Iris pigment epithelial cell (primary cell): ENCODE measurements around the gene EMC9.
A peak's percentile ranks its signal among the peaks of the same experiment; 100 is the strongest.
"Not testable (repeated sequence)": the region's sequence is repeated elsewhere in the genome, so short reads cannot be mapped to it uniquely, and the experiment has no call there.

Source experiments
- DNase-seq: peaks from one replicate; pipeline ENCODE4 v3.0.0-alpha.2; 2011; ENCODE audit warnings: low read depth

EMC9 gene

GRCh38 chr14:24108336-24108874 lies 33.0 kb downstream of the EMC9 start:
- no peak for DNase-seq

- no peak for DNase-seq
Observed at GRCh38 chr14:24106672-24107271, 34.6 kb downstream of the EMC9 start.

- DNase-seq = not testable (repeated sequence)
Observed at GRCh38 chr14:24105609-24106239, 35.7 kb downstream of the EMC9 start.

GRCh38 chr14:24103451-24103850 lies 37.9 kb downstream of the EMC9 start:
- DNase-seq = no peak

GRCh38 chr14:24102357-24103048 lies 38.9 kb downstream of the EMC9 start:
- DNase-seq = no peak

GRCh38 chr14:24100982-24101494 lies 40.4 kb downstream of the EMC9 start:
- DNase-seq = no peak

GRCh38 chr14:24100197-24100981 lies 41.0 kb downstream of the EMC9 start:
- no peak for DNase-seq

GRCh38 chr14:24098927-24099813 lies 42.2 kb downstream of the EMC9 start:
- DNase-seq = no peak

- no peak for DNase-seq
Observed at GRCh38 chr14:24098229-24098926, 43.0 kb downstream of the EMC9 start.

GRCh38 chr14:24096545-24097181 lies 44.7 kb downstream of the EMC9 start:
- DNase-seq = no peak

GRCh38 chr14:24095271-24096068 lies 45.9 kb downstream of the EMC9 start:
- DNase-seq = peak; percentile 12

GRCh38 chr14:24094841-24095270 lies 46.5 kb downstream of the EMC9 start:
- DNase-seq = no peak

- peak; percentile 71 for DNase-seq
Observed at GRCh38 chr14:24093901-24094840, 47.2 kb downstream of the EMC9 start, which contains the start of gene PCK2. Gene PCK2, plus strand, starts transcription at chr14:24094311. Its CDS starts 95 bp downstream, at chr14:24094406.

GRCh38 chr14:24093207-24093900 lies 48.0 kb downstream of the EMC9 start:
- no peak for DNase-seq

GRCh38 chr14:24092505-24093206 lies 48.7 kb downstream of the EMC9 start:
- DNase-seq = no peak

GRCh38 chr14:24092110-24092504 lies 49.3 kb downstream of the EMC9 start:
- no peak for DNase-seq

- DNase-seq = no peak
Observed at GRCh38 chr14:24089890-24090289, 51.5 kb downstream of the EMC9 start.
